Measurements from ENCODE around the gene LRRC56.

LRRC56 gene

DNA sequence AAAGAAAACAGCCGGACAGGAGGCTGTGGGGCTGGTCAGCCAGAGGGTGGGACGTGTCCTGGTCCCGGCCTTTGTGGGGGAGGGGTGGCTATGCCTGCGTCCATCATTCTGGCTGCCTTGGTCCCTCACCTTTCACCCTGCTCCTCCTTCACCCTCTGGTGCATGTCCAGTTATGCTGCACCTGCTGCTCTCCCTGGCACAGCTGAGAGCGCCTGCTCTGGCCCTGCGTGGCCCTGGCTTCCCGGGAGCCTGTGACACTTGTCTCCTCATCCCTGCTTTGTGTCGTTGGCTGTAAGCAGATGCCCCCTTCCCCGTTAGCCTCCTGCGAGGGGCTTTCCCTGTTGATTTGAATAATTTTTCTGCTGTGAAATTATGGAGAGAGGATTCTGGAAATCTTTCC, 55.6 kb downstream of the LRRC56 start:
- DNase-seq (ENCODE audit: low read depth in 4 of 4, low spot score in 1 of 4), result no peak

DNA sequence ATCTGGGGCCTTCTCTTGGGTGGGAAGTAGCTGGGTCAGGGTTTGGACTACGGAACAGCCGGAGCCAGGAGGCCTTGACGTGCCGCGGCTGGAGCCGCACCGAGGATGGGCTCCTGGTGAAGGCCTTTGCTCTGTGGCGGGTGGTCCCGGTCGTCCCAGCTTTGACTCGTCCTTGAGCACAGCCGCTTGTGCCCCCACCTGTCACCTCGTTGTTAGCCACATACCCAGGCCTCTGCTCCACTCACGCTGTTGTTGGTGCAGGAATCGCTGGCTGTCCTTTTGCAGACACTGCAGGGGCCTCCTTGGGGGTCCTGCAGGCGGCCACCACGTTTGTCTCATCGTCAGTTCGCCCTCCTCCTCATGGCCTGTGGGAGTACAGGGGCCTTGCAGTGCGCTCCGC, 56.0 kb downstream of the LRRC56 start:
- no peak for DNase-seq (ENCODE audit: low read depth in 4 of 4, low spot score in 1 of 4)

DNA sequence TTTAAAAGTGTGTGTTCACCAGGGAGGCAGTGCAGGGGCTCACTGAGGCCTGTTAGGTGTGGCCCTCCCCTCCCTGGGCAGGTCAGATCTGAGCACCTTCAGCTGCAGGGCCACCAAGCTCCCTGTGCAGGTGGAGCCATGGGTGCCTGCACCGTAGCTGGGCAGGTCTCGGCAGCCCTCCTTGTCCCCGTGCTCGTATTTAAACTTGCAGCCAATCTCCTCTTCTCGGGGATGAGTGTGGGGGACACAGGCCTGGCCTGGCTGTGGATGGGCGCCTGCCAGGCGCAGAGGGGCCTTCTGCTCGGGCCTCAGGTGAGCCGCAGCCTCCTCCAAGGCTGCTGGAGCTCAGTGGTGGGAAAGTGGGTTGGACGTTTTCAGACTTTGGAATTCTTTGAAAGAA, 58.1 kb downstream of the LRRC56 start:
- DNase-seq (ENCODE audit: low read depth in 4 of 4, low spot score in 1 of 4), result no peak

DNA sequence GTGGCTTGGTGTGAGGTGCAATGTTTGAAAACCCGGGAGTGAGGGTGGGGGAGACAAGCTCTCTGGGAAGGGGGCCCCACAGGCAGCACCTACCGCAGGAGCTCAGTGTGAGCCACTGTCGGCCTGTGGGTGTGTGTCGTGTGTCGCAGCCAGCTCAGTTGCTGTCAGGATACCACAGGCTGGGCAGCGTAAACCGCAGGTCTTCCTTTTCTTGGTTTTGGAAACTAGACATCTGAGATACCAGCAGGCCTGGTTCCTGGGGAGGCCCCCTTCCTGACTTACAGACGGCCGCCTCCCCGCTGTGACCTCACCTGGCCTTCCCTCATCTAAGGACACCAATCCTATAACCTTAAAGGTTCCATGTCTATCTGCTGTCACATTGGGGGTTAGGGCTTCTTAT, 59.0 kb downstream of the LRRC56 start:
- DNase-seq (ENCODE audit: low read depth in 4 of 4, low spot score in 1 of 4), result no peak

DNA sequence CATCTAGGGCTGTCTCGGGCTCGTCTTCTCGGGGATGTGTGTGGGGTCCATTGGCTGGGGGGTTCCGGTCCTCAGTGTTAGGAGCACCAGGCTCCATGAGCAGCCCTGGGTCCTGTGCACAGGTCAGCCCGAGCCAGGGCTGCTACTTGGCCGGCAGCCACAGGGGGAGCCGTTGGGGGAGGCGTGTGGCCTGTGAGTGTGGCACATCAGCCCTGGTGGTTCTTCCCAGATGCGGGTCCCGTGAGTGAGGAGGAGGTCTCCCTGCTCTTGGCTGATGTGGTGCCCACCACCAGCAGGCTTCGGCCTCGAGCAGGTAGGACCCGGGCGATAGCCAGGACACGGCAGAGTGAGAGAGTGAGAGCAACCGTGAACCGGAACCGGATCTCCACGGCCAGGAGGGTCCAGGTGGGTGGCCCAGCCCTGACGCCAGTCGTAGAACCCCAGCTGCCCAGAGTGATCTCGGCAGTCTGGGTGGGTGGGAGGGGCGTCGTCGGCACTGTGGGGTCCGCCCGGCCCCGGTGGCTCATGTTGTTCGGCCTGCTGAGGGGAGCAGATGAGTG, 59.9 kb downstream of the LRRC56 start:
- no peak for DNase-seq (ENCODE audit: low read depth in 4 of 4, low spot score in 1 of 4)

DNA sequence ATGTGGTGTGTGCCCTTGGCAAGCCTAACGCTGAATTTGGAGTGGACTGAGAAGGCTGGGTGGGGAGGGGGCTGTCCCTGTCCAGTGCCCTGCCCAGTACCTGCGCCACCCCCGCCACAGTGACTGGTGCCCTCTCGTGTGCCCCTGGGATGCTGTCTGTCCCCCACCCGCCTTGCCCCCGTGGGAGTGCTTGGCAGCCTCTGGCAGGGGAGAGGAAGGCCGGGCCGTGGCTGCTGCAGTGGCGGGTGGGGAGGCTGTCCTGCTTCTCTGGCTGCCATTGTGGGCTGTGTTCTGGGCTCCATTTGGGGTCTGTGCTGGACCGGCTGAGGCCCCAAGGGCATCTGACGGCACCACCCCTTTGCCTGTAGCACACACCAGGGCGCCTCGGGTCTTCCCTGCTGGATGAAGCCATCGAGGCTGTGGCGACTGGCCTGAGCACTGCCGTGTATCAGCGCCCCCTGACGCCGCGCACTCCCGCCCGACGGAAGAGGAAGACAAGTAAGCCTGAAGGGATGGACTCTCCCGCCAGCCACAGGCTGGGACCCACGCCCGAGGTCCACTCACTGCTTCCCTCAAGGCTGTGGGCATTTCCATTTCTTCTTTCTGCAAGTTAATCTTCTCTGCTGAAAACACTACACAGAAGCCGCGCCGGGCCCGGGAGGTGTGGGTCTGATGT, 60.8 kb downstream of the LRRC56 start:
- DNase-seq (ENCODE audit: low read depth in 4 of 4, low spot score in 1 of 4), result no peak

DNA sequence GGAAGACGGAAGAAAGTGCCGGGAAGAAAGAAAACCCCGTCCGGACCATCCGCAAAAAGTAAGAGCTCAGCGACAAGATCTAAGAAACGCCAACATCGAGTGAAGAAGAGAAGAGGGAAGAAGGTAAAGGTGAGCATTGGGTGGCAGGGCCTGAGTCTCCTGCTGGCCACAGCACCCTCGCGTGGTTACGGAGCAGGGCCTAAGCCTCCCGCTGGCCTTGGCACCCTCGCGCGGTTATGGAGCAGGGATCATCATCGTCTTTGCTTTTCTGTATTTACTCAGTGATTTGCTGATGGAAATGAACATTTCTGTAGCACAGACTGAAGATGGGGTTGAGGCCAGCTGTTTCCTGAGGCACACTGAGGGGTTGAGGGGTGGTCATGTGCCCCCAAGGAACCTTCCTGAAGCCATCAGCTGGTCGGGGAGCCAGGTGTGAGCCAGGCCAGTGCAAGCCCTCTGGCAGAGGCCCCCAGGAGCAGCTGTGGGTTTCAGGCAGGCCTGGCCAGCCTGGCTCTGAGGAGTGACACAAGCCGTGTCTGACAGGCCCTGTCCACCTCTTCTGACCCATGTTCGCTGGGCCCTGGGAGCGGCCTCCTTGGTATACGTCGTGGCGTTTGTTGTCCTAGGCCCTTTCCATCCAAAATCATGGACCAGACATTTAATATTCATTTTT, 64.4 kb downstream of the LRRC56 start:
- no peak for DNase-seq (ENCODE audit: low read depth in 4 of 4, low spot score in 1 of 4)

DNA sequence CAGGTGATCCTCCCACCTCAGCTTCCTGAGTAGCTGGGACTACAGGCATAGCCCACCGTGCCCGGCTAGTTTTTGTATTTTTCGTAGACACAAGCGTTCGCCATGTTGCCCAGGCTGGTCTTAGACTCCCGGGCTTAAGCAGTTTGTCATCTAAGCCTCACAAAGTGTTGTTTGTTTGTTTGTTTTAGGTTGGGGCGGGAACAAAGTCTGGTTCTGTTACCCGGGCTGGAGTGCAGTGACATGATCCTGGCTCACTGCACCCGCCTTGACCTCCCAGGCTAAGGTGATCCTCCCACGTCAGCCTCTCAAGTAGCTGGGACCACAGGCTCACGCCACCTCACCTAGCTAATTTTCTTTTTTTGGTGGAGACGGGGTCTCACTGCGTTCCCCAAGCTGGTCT, 65.8 kb downstream of the LRRC56 start:
- no peak for DNase-seq (ENCODE audit: low read depth in 4 of 4, low spot score in 1 of 4)
